AG09309 (cell line): ENCODE measurements around the gene DLG2.
"Not testable (repeated sequence)": the region's sequence is repeated elsewhere in the genome, so short reads cannot be mapped to it uniquely, and the experiment has no call there.

ENCODE experiments used
- DNase-seq: peaks from one replicate; pipeline ENCODE4 v3.0.0-alpha.2; 2010; ENCODE audit warnings: low read depth
- H3K4me3 ChIP-seq: 2 replicates; pipeline ENCODE4 v1.5.1; 2011; ENCODE audit warnings: mild to moderate bottlenecking, low read depth, low read length, moderate library complexity; ENCODE audit not compliant: control insufficient read depth
- CTCF ChIP-seq: IDR thresholded peaks from 2 replicates; pipeline ENCODE4 v1.5.1; 2011; ENCODE audit warnings: mild to moderate bottlenecking, low read depth, low read length, inconsistent platforms; ENCODE audit not compliant: insufficient read depth, control insufficient read depth; ENCODE audit errors: missing control alignments

The DLG2 gene

GRCh38 chr11:85232559-85232958, 394.6 kb downstream of the DLG2 start:
- DNase-seq = no peak
- no peak overlapping the region for H3K4me3 ChIP-seq
- TF ChIP-seq CTCF = no peak

GRCh38 chr11:85231588-85231987, 395.6 kb downstream of the DLG2 start:
- DNase-seq = no peak
- no peak overlapping the region for H3K4me3 ChIP-seq
- no peak for TF ChIP-seq CTCF

- DNase-seq, H3K4me3 ChIP-seq: not testable (repeated sequence)
Observed at GRCh38 chr11:85229723-85230122, 397.4 kb downstream of the DLG2 start.

GRCh38 chr11:85196968-85197367, 430.2 kb downstream of the DLG2 start:
- no peak for DNase-seq
- TF ChIP-seq CTCF = no peak
- no peak overlapping the region for H3K4me3 ChIP-seq

- DNase-seq = no peak
- no peak overlapping the region for H3K4me3 ChIP-seq
- TF ChIP-seq CTCF = no peak
Observed at GRCh38 chr11:85195934-85196333, 431.2 kb downstream of the DLG2 start.

GRCh38 chr11:85187992-85188391, 439.2 kb downstream of the DLG2 start:
- no peak overlapping the region for H3K4me3 ChIP-seq
- TF ChIP-seq CTCF = no peak
- no peak for DNase-seq

GRCh38 chr11:85184721-85185120, 442.4 kb downstream of the DLG2 start:
- TF ChIP-seq CTCF = no peak
- no peak overlapping the region for H3K4me3 ChIP-seq
- no peak for DNase-seq
